IMR-90 (cell line): ENCODE measurements around the gene CLDN4.

Experiments
- BHLHE40 ChIP-seq: fragments of 150-350 bp; IDR thresholded peaks from 2 replicates; pipeline ENCODE4 v1.6.1; 2016; ENCODE audit warnings: mild to moderate bottlenecking, low read depth, low read length
- CEBPB ChIP-seq: IDR thresholded peaks from 2 replicates; pipeline ENCODE4 v1.6.1; 2012; ENCODE audit warnings: low read depth, low read length, improper control_type of control experiment
- CTCF ChIP-seq: conservative IDR thresholded peaks from 2 replicates; pipeline ENCODE4 v1.5.1; 2012; ENCODE audit warnings: mild to moderate bottlenecking, low read depth, low read length, improper control_type of control experiment
- ELK1 ChIP-seq: fragments of 150-350 bp; IDR thresholded peaks from 2 replicates; pipeline ENCODE4 v1.6.1; 2016; ENCODE audit warnings: low read depth, mild to moderate bottlenecking, low read length, moderate library complexity, borderline replicate concordance
- MAFK ChIP-seq: IDR thresholded peaks from 2 replicates; pipeline ENCODE4 v1.6.1; 2012; ENCODE audit warnings: low read depth, low read length, improper control_type of control experiment
- MAZ ChIP-seq: IDR thresholded peaks from 2 replicates; pipeline ENCODE4 v1.6.1; 2012; ENCODE audit warnings: low read depth, mild to moderate bottlenecking, low read length, improper control_type of control experiment, moderate library complexity, borderline replicate concordance
- MXI1 ChIP-seq: IDR thresholded peaks from 2 replicates; pipeline ENCODE4 v1.6.1; 2012; ENCODE audit warnings: low read depth, mild to moderate bottlenecking, low read length, moderate library complexity, borderline replicate concordance
- NFE2L2 ChIP-seq: fragments of 150-350 bp; IDR thresholded peaks from 2 replicates; pipeline ENCODE4 v1.6.1; 2016; ENCODE audit warnings: low read depth, mild to moderate bottlenecking, low read length
- POLR2A ChIP-seq: IDR thresholded peaks from 2 replicates; pipeline ENCODE4 v1.6.1; 2012; ENCODE audit warnings: mild to moderate bottlenecking, low read depth, low read length
- RAD21 ChIP-seq: IDR thresholded peaks from 2 replicates; pipeline ENCODE4 v1.6.1; 2012; ENCODE audit warnings: low read length, improper control_type of control experiment
- RFX5 ChIP-seq: IDR thresholded peaks from 2 replicates; pipeline ENCODE4 v1.8.0; 2012; ENCODE audit warnings: low read depth, mild to moderate bottlenecking, low read length, moderate library complexity
- TF ChIP-seq, protein P1 (sequence below): fragments of 150-350 bp; IDR thresholded peaks from 2 replicates; pipeline ENCODE4 v1.6.1; 2017; ENCODE audit warnings: mild to moderate bottlenecking, antibody characterized with exemption, low read length, low read depth

DNA sequence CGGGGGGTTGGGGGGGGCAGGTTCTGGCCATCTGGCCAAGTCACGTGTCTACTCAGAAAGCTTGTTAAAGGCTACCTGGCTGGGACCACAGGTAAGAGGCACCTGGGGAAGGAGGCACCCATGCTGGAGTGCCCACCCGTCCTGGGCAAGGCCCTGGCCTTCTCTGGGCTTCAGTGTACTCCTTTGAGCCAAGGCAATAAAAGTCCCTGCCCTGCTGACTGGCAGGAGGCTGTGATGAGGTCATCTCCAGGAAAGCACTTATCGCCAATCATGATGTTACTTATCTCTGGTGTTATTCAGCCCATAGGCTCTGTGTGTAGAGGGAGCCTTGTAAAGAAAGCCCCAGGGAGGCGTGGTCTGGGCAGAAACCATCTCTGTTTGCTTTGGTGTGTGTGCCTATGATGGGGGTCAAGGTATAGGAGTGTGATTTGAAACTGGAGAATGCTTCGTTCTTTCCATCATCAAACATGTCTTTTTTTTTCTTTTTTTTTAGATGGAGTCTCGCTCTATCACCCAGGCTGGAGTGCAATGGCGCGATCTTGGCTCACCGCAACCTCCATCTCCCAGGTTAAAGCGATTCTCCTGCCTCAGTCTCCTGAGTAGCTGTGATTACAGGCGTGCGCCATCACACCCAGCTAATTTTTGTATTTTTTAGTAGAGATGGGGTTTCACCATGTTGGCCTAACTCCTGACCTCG lies 2.5 kb upstream of the CLDN4 start:
- TF ChIP-seq, protein P1, sequence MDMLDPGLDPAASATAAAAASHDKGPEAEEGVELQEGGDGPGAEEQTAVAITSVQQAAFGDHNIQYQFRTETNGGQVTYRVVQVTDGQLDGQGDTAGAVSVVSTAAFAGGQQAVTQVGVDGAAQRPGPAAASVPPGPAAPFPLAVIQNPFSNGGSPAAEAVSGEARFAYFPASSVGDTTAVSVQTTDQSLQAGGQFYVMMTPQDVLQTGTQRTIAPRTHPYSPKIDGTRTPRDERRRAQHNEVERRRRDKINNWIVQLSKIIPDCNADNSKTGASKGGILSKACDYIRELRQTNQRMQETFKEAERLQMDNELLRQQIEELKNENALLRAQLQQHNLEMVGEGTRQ, result 0 out of 2 replicates have a peak, but pooled peaks have one; percentile 3
- TF ChIP-seq RAD21 (no peak), CTCF (no peak), POLR2A (no peak), BHLHE40 (no peak), MXI1 (no peak), MAFK (no peak), RFX5 (no peak), ELK1 (no peak), NFE2L2 (no peak), MAZ (no peak), CEBPB (0 out of 2 replicates have a peak, but pooled peaks have one; percentile 2)
